HCT116 (cell line): Measurements from ENCODE around the gene LGMN. TPM values are rescaled to one million over a fixed set of nuclear protein-coding genes. Genes with fewer than 3 reads are reported as not detected.

Source experiments
- ATAC-seq: fragments of 200-7000 bp; cut with Tn5 transposase; 2 replicates; pipeline ENCODE4 v1.9.1; 2020; ENCODE audit warnings: mild to moderate bottlenecking, moderate library complexity
- BruUV-seq: library from RNA; stranded (reverse); fragments of 400-500 nt; replicated peaks from 2 replicates; lab custom pipeline; 2021; lab: Mats Ljungman, UMichigan
- CTCF ChIA-PET: fragments of 300-600 bp; sonication (Branson Sonifier 250); formaldehyde crosslinking; loops from one replicate; lab custom pipeline; 2021; ENCODE audit warnings: antibody characterized with exemption; lab: Charles Lee
- POLR2A ChIA-PET: fragments of 300-600, 350-600 bp; sonication (Branson Sonifier 250); formaldehyde crosslinking; loops from one replicate; lab custom pipeline; 2021; ENCODE audit warnings: antibody characterized with exemption; lab: Charles Lee
- RAD21 ChIA-PET, 2 experiments: fragments of 300-600 bp; sonication (Branson Sonifier 250); formaldehyde crosslinking; loops; one replicate each; lab custom pipeline; 2023; ENCODE audit warnings: low total read pairs in 2 of 2; ENCODE audit not compliant: uncharacterized antibody in 2 of 2, unreplicated experiment in 2 of 2, low non-redundant PET in 1 of 2; lab: Charles Lee
- DNase-seq: peaks from one replicate; pipeline ENCODE4 v3.0.0-alpha.2; 2010; ENCODE audit warnings: low read depth, low spot score
- H2AFZ ChIP-seq: fragments of 200-600 bp; shearing (Covaris generic), sonication (generic); 2 replicates; pipeline ENCODE4 v1.6.1; 2017; ENCODE audit warnings: low read depth, mixed run types, mixed read lengths, antibody characterized with exemption, low read length; ENCODE audit not compliant: poor library complexity, severe bottlenecking
- H3K27ac ChIP-seq: 2 replicates; pipeline ENCODE4 v1.5.1; 2012; ENCODE audit warnings: low read depth, low read length
- H3K27me3 ChIP-seq: fragments of 200-600 bp; sonication (generic); 2 replicates; pipeline ENCODE4 v1.6.1; 2016; ENCODE audit warnings: mixed run types, low read length, mixed read lengths; ENCODE audit not compliant: insufficient read depth
- H3K36me3 ChIP-seq, 2 experiments: fragments of 200-500 bp in 1 of 2; fragments of 200-600 bp in 1 of 2; sonication (Bioruptor generic) in 1 of 2; sonication (generic) in 1 of 2; 2 replicates each; pipeline versions ENCODE4 v1.5.1 to v1.6.1; 2014 to 2016; ENCODE audit warnings: low read length in 2 of 2, inconsistent platforms in 1 of 2, mixed read lengths in 1 of 2, mixed run types in 1 of 2; ENCODE audit not compliant: insufficient read depth in 2 of 2, control insufficient read depth in 1 of 2
- H3K4me1 ChIP-seq, 2 experiments: fragments of 200-600 bp in 1 of 2; sonication (generic) in 1 of 2; 2 replicates each; pipeline versions ENCODE4 v1.5.1 to v1.6.1; 2012 to 2017; ENCODE audit warnings: low read length in 2 of 2, inconsistent platforms in 1 of 2, mild to moderate bottlenecking in 1 of 2, mixed read lengths in 1 of 2, mixed run types in 1 of 2, moderate library complexity in 1 of 2; ENCODE audit not compliant: insufficient read depth in 2 of 2, control insufficient read depth in 1 of 2
- H3K4me2 ChIP-seq: fragments of 200-600 bp; sonication (generic); 2 replicates; pipeline ENCODE4 v1.6.1; 2017; ENCODE audit warnings: mixed run types, low read length, mixed read lengths
- H3K4me3 ChIP-seq, 2 experiments: fragments of 200-600 bp in 1 of 2; sonication (generic) in 1 of 2; replicated peaks in 1 of 2; 2 replicates each; pipeline ENCODE4 v1.5.1; 2011 to 2016; ENCODE audit warnings: low read length in 2 of 2, control low read depth in 1 of 2, low read depth in 1 of 2, mild to moderate bottlenecking in 1 of 2, mixed read lengths in 1 of 2, mixed run types in 1 of 2
- H3K79me2 ChIP-seq: fragments of 200-600 bp; sonication (generic); 2 replicates; pipeline ENCODE4 v1.6.1; 2017; ENCODE audit warnings: mild to moderate bottlenecking, mixed run types, low read length, moderate library complexity, mixed read lengths; ENCODE audit not compliant: insufficient read depth
- H3K9ac ChIP-seq: fragments of 200-600 bp; sonication (generic); 2 replicates; pipeline ENCODE4 v1.6.1; 2016; ENCODE audit warnings: low read length, mixed read lengths
- H3K9me2 ChIP-seq: fragments of 200-600 bp; sonication (generic), shearing (Covaris generic); 2 replicates; pipeline ENCODE4 v1.6.1; 2017; ENCODE audit warnings: mixed run types, mild to moderate bottlenecking, moderate library complexity; ENCODE audit not compliant: insufficient read depth
- H3K9me3 ChIP-seq, 2 experiments: fragments of 200-500 bp in 1 of 2; fragments of 200-600 bp in 1 of 2; sonication (Bioruptor generic) in 1 of 2; sonication (generic) in 1 of 2; 2 replicates each; pipeline ENCODE4 v1.6.1; 2014 to 2017; ENCODE audit warnings: low read length in 2 of 2, mixed read lengths in 2 of 2, inconsistent platforms in 1 of 2, low read depth in 1 of 2, mild to moderate bottlenecking in 1 of 2, mixed run types in 1 of 2, moderate library complexity in 1 of 2; ENCODE audit not compliant: control insufficient read depth in 1 of 2, insufficient read depth in 1 of 2
- H4K20me1 ChIP-seq: fragments of 200-600 bp; sonication (generic), shearing (Covaris generic); 2 replicates; pipeline ENCODE4 v1.6.1; 2017; ENCODE audit warnings: mixed run types, mild to moderate bottlenecking, moderate library complexity; ENCODE audit not compliant: insufficient read depth
- MAX ChIP-seq: IDR thresholded peaks from 2 replicates; pipeline ENCODE4 v1.6.1; 2012
- POLR2A ChIP-seq: IDR thresholded peaks from 2 replicates; pipeline ENCODE4 v1.7.0; 2011; ENCODE audit warnings: borderline replicate concordance; ENCODE audit not compliant: insufficient read depth, insufficient read length; ENCODE audit errors: extremely low read depth
- POLR2AphosphoS5 ChIP-seq: IDR thresholded peaks from 2 replicates; pipeline ENCODE4 v1.6.1; 2011; ENCODE audit warnings: mild to moderate bottlenecking, low read depth, low read length, moderate library complexity
- RAD21 ChIP-seq: IDR thresholded peaks from 2 replicates; pipeline ENCODE4 v1.6.1; 2012; ENCODE audit warnings: low read depth, mild to moderate bottlenecking
- intact Hi-C: fragments of 100-400 bp; cut with micrococcal nuclease; formaldehyde crosslinking; loops from 2 replicates; pipeline ENCODE4 v1.10.0; 2022
- total RNA-seq: library from RNA; stranded (reverse); gene quantifications from one replicate; pipeline ENCODE4 v1.2.1, GENCODE V29; 2021; ENCODE audit not compliant: unreplicated experiment
- TF ChIP-seq, protein P1 (sequence below), 3 experiments: fragments of 200-600 bp in 1 of 3; sonication (generic) in 1 of 3; IDR thresholded peaks in 2 of 3; conservative IDR thresholded peaks in 1 of 3; 2 replicates each; pipeline ENCODE4 v1.5.1; 2012 to 2017; ENCODE audit warnings: low read depth in 2 of 3, low read length in 2 of 3, antibody characterized with exemption in 1 of 3, borderline replicate concordance in 1 of 3, control low read depth in 1 of 3, mild to moderate bottlenecking in 1 of 3, mixed read lengths in 1 of 3, mixed run types in 1 of 3, moderate library complexity in 1 of 3; ENCODE audit not compliant: insufficient read depth in 1 of 3

LGMN gene
- total RNA-seq, 1 experiment from 2014 or later, result 44.9 TPM

DNA sequence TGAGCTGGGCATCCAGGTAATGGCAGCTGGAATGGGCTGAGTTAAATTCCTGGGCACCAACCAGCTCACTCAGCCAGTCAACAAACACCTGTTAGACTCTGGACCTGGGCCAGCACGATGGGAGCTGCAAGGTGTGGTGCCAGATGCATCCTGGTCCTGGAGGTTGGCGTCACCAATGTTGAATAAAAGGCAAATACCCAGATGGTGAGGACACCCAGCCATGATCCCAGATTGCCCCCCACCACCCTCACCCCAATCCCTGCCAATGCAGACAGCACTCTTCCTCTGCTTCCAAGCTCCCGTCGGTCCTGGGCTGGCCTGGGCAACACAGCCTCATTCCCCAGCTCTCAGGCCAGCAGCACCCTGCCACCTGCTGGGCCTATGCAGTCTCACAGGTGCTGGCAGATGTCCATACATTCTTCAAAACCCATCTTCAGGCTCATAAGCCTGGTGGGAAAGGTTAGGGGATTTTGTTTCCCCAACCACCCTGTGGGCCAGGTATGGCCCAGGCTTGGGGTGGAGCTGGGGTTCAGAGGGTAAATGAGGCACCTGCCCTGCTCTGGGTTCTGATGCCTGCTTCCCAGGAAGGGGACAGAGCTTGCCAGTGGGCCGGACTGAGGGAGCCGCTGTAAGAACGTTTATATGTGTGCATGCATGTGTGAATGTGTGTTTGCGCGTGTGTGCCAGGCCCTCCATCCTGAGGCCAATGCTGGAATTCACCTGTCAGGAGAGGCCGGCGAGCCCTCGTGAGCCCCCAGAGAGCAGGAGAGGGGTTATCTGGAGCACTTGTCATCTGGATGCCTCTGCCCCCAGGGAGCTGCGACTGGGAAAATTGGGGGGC is 58.0 kb downstream of the LGMN start:
- Histone ChIP-seq H3K9me3 (no peaks in the 10 kb centered on the region), H4K20me1 (no peaks in the 10 kb centered on the region), H3K79me2 (no peaks in the 10 kb centered on the region), H3K27ac (no peak overlapping the region), H3K4me2 (no peak overlapping the region), H3K9ac (no peak overlapping the region), H3K9me2 (no peaks in the 10 kb centered on the region), H3K4me3 (no peak overlapping the region), H3K36me3 (no peaks in the 10 kb centered on the region), H3K4me1 (peaks cover 36 to 53% of the 10 kb centered on the region in 2 experiments), H3K27me3 (peaks cover 9% of the 10 kb centered on the region; the same call in 1 of the 2 replicates), H2AFZ (no peak overlapping the region)
- BruUV-seq, result no TSS peak
- intact Hi-C loops, result no loop called here
- DNase-seq (peak; percentile 59), ATAC-seq (peak; percentile 26)
- ChIA-PET POLR2A (interaction anchor here (0.8 kb wide), 1 partner anchor 58 kb away, joined by 3 read pairs; the partner anchor contains the start of gene LGMN), CTCF (interaction anchor here (0.5 to 1.8 kb wide), 14 partner anchors 8 to 694 kb away, joined by 3 to 8 read pairs (median 3); partner anchors contain the start of gene ATXN3), RAD21 (no interaction called here)
- no peak for TF ChIP-seq POLR2A
- TF ChIP-seq RAD21, result peak; percentile 75
- TF ChIP-seq, protein P1, sequence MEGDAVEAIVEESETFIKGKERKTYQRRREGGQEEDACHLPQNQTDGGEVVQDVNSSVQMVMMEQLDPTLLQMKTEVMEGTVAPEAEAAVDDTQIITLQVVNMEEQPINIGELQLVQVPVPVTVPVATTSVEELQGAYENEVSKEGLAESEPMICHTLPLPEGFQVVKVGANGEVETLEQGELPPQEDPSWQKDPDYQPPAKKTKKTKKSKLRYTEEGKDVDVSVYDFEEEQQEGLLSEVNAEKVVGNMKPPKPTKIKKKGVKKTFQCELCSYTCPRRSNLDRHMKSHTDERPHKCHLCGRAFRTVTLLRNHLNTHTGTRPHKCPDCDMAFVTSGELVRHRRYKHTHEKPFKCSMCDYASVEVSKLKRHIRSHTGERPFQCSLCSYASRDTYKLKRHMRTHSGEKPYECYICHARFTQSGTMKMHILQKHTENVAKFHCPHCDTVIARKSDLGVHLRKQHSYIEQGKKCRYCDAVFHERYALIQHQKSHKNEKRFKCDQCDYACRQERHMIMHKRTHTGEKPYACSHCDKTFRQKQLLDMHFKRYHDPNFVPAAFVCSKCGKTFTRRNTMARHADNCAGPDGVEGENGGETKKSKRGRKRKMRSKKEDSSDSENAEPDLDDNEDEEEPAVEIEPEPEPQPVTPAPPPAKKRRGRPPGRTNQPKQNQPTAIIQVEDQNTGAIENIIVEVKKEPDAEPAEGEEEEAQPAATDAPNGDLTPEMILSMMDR (IDR thresholded peaks at IDR 0.05 in 2 of 3, conservative IDR thresholded peaks at IDR 0.05 in 1 of 3; ENCODE audit: borderline replicate concordance in 1 of 3, insufficient read depth in 1 of 3, low read depth in 2 of 3, low read length in 2 of 3), result peak; percentile 58 to 94 (median 80); a peak in 5 of 6 replicates
- TF ChIP-seq POLR2AphosphoS5, result peak; percentile 40; the same call in 1 of the 2 replicates
- no peak for TF ChIP-seq MAX
